ENCODE results near the gene CBLN3. TPM values are rescaled to one million over a fixed set of nuclear protein-coding genes. Genes with fewer than 3 reads are reported as not detected.
A peak's percentile ranks its signal among the peaks of the same experiment; 100 is the strongest.
"Not testable (repeated sequence)": the region's sequence is repeated elsewhere in the genome, so short reads cannot be mapped to it uniquely, and the experiment has no call there.

Gene CBLN3
- 1 to 10 TPM; 1.8 to 2.0 TPM for total RNA-seq

- DNase-seq, result peak; percentile 93
- no peak for TF ChIP-seq CTCF (IDR thresholded peaks at IDR 0.05)
Measured at GRCh38 chr14:24429395-24430142, at the start of gene CBLN3, which contains the start of gene KHNYN. Gene CBLN3 (minus strand): TSS chr14:24429668. CDS start chr14:24429054, 614 bp downstream. Gene KHNYN (plus strand): TSS chr14:24429954. CDS start chr14:24430731, 777 bp downstream.

DNA sequence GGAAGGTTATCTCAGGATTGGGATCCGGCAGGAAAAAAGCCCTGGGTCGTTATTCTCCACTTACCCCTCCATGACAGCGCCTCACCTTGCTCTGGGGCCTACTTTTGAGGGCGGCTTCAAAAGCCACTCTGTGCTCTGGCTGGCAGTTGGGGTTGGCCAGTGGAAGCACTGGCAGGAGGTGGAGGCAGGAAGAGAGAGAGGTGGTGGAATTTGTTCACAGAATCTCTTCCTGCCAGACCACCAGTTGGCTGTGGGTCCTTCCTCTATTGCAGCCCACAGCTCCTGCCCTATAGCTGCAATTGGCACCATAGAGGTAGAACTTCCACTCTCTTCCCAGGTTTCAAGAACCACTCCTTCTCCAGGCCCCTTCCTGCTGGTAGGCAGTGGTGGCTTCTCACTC lies 45.8 kb upstream of the CBLN3 start:
- Histone ChIP-seq H3K27me3 (no peaks in the 10 kb centered on the region), H3K4me3 (no peak overlapping the region), H3K27ac (no peak overlapping the region), H3K9me3 (no peaks in the 10 kb centered on the region), H3K36me3 (no peaks in the 10 kb centered on the region), H3K4me1 (no peaks in the 10 kb centered on the region), H3K9ac (ENCODE audit: low read depth in 2 of 2, low read length in 2 of 2) (no peak overlapping the region)
- no peak for TF ChIP-seq CTCF (IDR thresholded peaks at IDR 0.05)
- intact Hi-C loops (cut with DNase I), result no loop called here
- no peak for DNase-seq

More at GRCh38 chr14:24429395-24430142, at the start of gene CBLN3, which contains the start of gene KHNYN:
- intact Hi-C loops (cut with DNase I), result loop anchor here (2.0 to 10.0 kb wide), 2 partner anchors 63 to 185 kb away; partner anchors contain the start of gene TINF2
- H3K27me3 ChIP-seq, result no peaks in the 10 kb centered on the region
- peaks cover 25% of the 10 kb centered on the region for H3K4me1 ChIP-seq
- H3K27ac ChIP-seq, result peak within 1 kb of the TSS; percentile 92
- no peaks in the 10 kb centered on the region for H3K9me3 ChIP-seq
- H3K9ac ChIP-seq (ENCODE audit: low read depth in 2 of 2, low read length in 2 of 2), result peak within 1 kb of the TSS; percentile 95 to 99
- H3K4me3 ChIP-seq, result peak within 1 kb of the TSS; percentile 74
- peaks cover 11% of the 10 kb centered on the region for H3K36me3 ChIP-seq

GRCh38 chr14:24473211-24473610 lies 43.7 kb upstream of the CBLN3 start:
- Histone ChIP-seq H3K4me3 (no peak overlapping the region), H3K27me3 (no peaks in the 10 kb centered on the region), H3K4me1 (no peaks in the 10 kb centered on the region), H3K9ac (ENCODE audit: low read depth in 2 of 2, low read length in 2 of 2) (no peak overlapping the region), H3K27ac (no peak overlapping the region), H3K9me3 (no peaks in the 10 kb centered on the region), H3K36me3 (no peaks in the 10 kb centered on the region)
- intact Hi-C loops (cut with DNase I), result no loop called here
- TF ChIP-seq CTCF (IDR thresholded peaks at IDR 0.05), result no peak
- DNase-seq, result no peak

DNA sequence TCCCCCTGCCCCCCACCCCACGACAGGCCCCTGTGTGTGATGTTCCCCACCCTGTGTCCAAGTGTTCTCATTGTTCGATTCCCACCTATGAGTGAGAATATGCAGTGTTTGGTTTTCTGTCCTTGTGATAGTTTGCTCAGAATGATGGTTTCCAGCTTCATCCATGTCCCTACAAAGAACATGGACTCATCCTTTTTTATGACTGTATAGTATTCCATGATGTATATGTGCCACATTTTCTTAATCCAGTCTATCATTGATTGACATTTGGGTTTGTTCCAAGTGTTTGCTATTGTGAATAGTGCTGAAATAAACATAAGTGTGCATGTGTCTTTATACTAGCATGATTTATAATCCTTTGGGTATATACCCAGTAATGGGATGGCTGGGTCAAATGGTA lies 41.0 kb upstream of the CBLN3 start:
- H3K36me3 ChIP-seq; H3K9me3 ChIP-seq; intact Hi-C loops (cut with DNase I); DNase-seq; H3K27ac ChIP-seq; H3K4me3 ChIP-seq; H3K9ac ChIP-seq (ENCODE audit: low read depth in 2 of 2, low read length in 2 of 2); H3K4me1 ChIP-seq; H3K27me3 ChIP-seq: not testable (repeated sequence)

- Histone ChIP-seq H3K9me3 (no peaks in the 10 kb centered on the region), H3K27me3 (no peaks in the 10 kb centered on the region), H3K9ac (ENCODE audit: low read depth in 2 of 2, low read length in 2 of 2) (no peak overlapping the region), H3K36me3 (no peaks in the 10 kb centered on the region), H3K4me1 (no peaks in the 10 kb centered on the region), H3K4me3 (no peak overlapping the region), H3K27ac (no peak overlapping the region)
- intact Hi-C loops (cut with DNase I), result no loop called here
- TF ChIP-seq CTCF (IDR thresholded peaks at IDR 0.05), result no peak
- DNase-seq, result no peak
Measured at GRCh38 chr14:24465805-24466204, 36.3 kb upstream of the CBLN3 start.

DNA sequence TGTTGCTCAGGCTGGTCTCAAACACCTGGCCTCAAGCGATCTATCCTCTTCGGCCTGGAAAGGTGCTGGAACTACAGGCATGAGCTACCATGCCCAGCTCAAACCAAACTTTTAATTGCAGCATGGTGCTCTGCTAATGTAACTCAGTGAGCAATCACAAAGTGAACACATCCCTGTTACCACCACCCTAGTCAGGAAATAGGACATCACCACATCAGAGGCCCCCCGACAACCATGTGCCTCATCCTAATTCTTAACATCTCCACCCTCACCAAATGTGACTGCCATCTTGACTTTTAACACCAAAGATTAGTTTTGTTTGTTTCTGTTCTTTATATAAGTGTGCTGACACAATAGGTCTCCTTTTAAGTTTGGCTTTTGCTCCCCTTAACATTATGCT lies 35.9 kb upstream of the CBLN3 start:
- no peak overlapping the region for H3K4me3 ChIP-seq
- no peaks in the 10 kb centered on the region for H3K36me3 ChIP-seq
- TF ChIP-seq CTCF (IDR thresholded peaks at IDR 0.05), result no peak
- intact Hi-C loops (cut with DNase I), result no loop called here
- no peak overlapping the region for H3K27ac ChIP-seq
- no peak for DNase-seq
- no peaks in the 10 kb centered on the region for H3K9me3 ChIP-seq
- H3K9ac ChIP-seq (ENCODE audit: low read depth in 2 of 2, low read length in 2 of 2), result no peak overlapping the region
- H3K4me1 ChIP-seq, result no peaks in the 10 kb centered on the region
- no peaks in the 10 kb centered on the region for H3K27me3 ChIP-seq
